GM19438 (cell line): ENCODE results near the gene TICAM2.

Experiments used
- ATAC-seq: cut with Tn5 transposase; IDR thresholded peaks from one replicate; pipeline ENCODE4 v1.9.1; 2021; ENCODE audit warnings: low read depth; ENCODE audit not compliant: unreplicated experiment

Gene TICAM2

GRCh38 chr5:115541611-115542010 lies 60.7 kb downstream of the TICAM2 start:
- no peak for ATAC-seq

- ATAC-seq = no peak
These were observed 66.7 kb downstream of the TICAM2 start for GRCh38 chr5:115535479-115536035.

DNA sequence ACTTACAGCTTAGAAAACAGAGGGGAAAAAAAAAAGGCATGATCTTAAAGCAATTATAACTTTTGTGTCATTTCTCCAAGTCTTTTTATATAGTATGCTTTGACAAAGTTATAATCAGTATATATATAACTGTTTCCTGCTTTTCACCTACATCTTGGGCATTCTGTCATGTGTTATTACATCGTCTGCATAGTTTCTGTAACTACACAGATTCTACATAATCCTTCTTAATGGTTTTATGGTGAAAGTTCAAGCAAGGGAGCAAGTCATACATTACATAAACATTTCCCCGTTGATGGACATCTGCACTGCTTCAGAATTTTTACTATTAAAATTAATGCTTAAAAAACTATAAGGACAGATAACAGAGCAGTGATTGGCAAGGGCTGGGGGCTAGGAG lies 69.8 kb downstream of the TICAM2 start:
- ATAC-seq = no peak

DNA sequence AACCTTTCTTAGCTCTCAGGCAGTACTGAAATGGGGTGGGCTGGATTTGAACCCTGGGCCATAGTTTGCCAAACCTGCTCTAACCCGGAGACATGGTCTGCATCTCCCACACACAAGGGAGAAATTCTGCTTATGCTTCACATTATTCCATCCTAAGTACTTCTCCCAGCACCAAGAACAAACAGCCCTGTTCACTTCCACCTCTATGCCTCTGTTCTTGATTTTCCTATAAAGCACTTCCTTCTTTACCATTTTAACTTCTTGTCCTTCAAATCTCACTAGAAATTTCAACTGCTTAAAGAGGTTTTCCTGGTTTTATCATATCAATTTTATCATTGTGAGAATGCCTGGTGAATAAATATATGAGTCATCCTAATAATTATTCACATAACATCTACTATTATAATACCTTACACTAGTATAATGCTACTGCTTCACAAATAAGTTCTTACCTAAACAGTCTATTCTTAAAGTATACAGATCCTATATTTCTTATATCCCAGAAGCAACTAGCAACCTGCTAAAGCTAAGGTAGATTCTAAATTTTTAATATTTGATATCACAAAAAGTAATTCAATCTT lies 70.4 kb downstream of the TICAM2 start:
- ATAC-seq = no peak

DNA sequence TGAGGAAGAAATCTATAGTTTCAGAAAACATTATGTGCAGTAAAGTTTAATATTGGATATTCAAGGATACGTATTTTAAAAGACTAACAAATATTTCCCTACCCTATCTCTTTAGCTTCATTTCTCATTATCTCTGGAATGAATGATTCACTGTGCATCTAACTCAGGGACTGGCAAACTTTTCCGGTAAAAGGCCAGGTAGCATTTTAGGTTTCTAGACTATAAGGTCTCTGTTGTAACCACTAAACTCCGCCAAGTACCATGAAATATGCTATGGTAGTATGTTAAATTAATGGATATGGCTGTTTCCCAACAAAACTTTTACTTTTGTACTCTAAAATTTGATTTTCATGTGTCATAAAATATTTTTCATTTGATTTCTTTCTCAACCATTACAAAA lies 70.9 kb downstream of the TICAM2 start:
- ATAC-seq = no peak

GRCh38 chr5:115530426-115530825 lies 71.9 kb downstream of the TICAM2 start:
- ATAC-seq = no peak
